Stimulated activated CD4-positive, alpha-beta T cell treated with anti-CD3 and anti-CD28 coated beads, TNF-alpha, amount 100 ng/mL, for 1 hour (primary cell): Measurements from ENCODE around the gene RASGEF1C.

Experiments
- DNase-seq, 3 donors: peaks; one replicate each; pipeline ENCODE4 v3.0.0-alpha.2; 2020; ENCODE audit warnings: low read depth in 3 of 3, low spot score in 1 of 3

The RASGEF1C gene

GRCh38 chr5:180209137-180209581 is at the start of gene RASGEF1C:
Gene RASGEF1C, minus strand, starts transcription at chr5:180209211. Its CDS starts 71,159 bp downstream, at chr5:180138052.
- DNase-seq: peak in 2 of 3 donors; percentile 5 to 57

- DNase-seq: no peak
These were observed 44.2 kb upstream of the RASGEF1C start for GRCh38 chr5:180253036-180253824.

GRCh38 chr5:180251887-180252286 is 42.9 kb upstream of the RASGEF1C start:
- DNase-seq: no peak

GRCh38 chr5:180251141-180251540 is 42.1 kb upstream of the RASGEF1C start:
- no peak for DNase-seq

GRCh38 chr5:180250329-180250728 is 41.3 kb upstream of the RASGEF1C start:
- DNase-seq: no peak

- no peak for DNase-seq
These were observed 32.6 kb upstream of the RASGEF1C start for GRCh38 chr5:180241600-180241999.

GRCh38 chr5:180238631-180239030 is 29.6 kb upstream of the RASGEF1C start:
- no peak for DNase-seq

GRCh38 chr5:180235846-180236245 is 26.8 kb upstream of the RASGEF1C start:
- DNase-seq: no peak

- DNase-seq: no peak
These were observed 26.1 kb upstream of the RASGEF1C start for GRCh38 chr5:180235077-180235476.

- DNase-seq: no peak
These were observed 25.3 kb upstream of the RASGEF1C start for GRCh38 chr5:180234271-180234670.

- DNase-seq: no peak
These were observed 24.7 kb upstream of the RASGEF1C start for GRCh38 chr5:180233729-180234128.

- DNase-seq: no peak
These were observed 21.0 kb upstream of the RASGEF1C start for GRCh38 chr5:180230017-180230416.

GRCh38 chr5:180222056-180222455 is 13.0 kb upstream of the RASGEF1C start:
- no peak for DNase-seq

- no peak for DNase-seq
These were observed 8.8 kb upstream of the RASGEF1C start for GRCh38 chr5:180217797-180218196.

- no peak for DNase-seq
These were observed 7.7 kb upstream of the RASGEF1C start for GRCh38 chr5:180216646-180217171.

GRCh38 chr5:180215783-180216630 is 7.0 kb upstream of the RASGEF1C start:
- no peak for DNase-seq

- no peak for DNase-seq
These were observed 6.1 kb upstream of the RASGEF1C start for GRCh38 chr5:180214870-180215770.

- no peak for DNase-seq
These were observed 4.7 kb upstream of the RASGEF1C start for GRCh38 chr5:180213657-180214207.

GRCh38 chr5:180213256-180213600 is 4.2 kb upstream of the RASGEF1C start:
- no peak for DNase-seq

GRCh38 chr5:180212363-180213255 is 3.6 kb upstream of the RASGEF1C start:
- DNase-seq: no peak
